Naive thymus-derived CD4-positive, alpha-beta T cell (primary cell): ENCODE measurements around the gene SLC6A18. TPM values are rescaled to one million over a fixed set of nuclear protein-coding genes. Genes with fewer than 3 reads are reported as not detected.
"Not testable (repeated sequence)": the region's sequence is repeated elsewhere in the genome, so short reads cannot be mapped to it uniquely, and the experiment has no call there.

ENCODE experiments used
- ATAC-seq: fragments of 150-1000 bp; cut with Tn5 transposase; 2 replicates; pipeline ENCODE4 v1.10.0; 2021; ENCODE audit warnings: mild to moderate bottlenecking, moderate library complexity
- CTCF ChIA-PET: fragments of 350-600 bp; sonication (Branson Sonifier 250); formaldehyde crosslinking; loops from one replicate; lab custom pipeline; 2021; ENCODE audit warnings: antibody characterized with exemption; lab: Charles Lee
- POLR2A ChIA-PET: fragments of 350-600 bp; sonication (Branson Sonifier 250); formaldehyde crosslinking; loops from one replicate; lab custom pipeline; 2021; ENCODE audit warnings: antibody characterized with exemption, inconsistent platforms; lab: Charles Lee
- DNase-seq, 9 donors: peaks; one replicate each; pipeline versions ENCODE4 v3.0.0 to v3.0.0-alpha.2; 2020 to 2022; ENCODE audit warnings: mixed read lengths in 1 of 9
- H3K27ac ChIP-seq: one replicate; pipeline ENCODE4 v1.7.0; 2013; ENCODE audit warnings: mild to moderate bottlenecking, low read depth, low read length, moderate library complexity
- H3K27me3 ChIP-seq, 2 donors: one replicate each; pipeline ENCODE4 v1.7.0; 2013; ENCODE audit warnings: low read length in 2 of 2, mild to moderate bottlenecking in 2 of 2, moderate library complexity in 2 of 2; ENCODE audit not compliant: control insufficient read depth in 2 of 2, insufficient read depth in 2 of 2
- H3K36me3 ChIP-seq, 3 experiments: 1 replicate in 2 of 3; 2 replicates in 1 of 3; pipeline ENCODE4 v1.7.0; 2013; ENCODE audit warnings: low read length in 3 of 3, mild to moderate bottlenecking in 3 of 3, moderate library complexity in 1 of 3; ENCODE audit not compliant: insufficient read depth in 3 of 3, control insufficient read depth in 2 of 3
- H3K4me1 ChIP-seq, 2 donors: one replicate each; pipeline ENCODE4 v1.7.0; 2013; ENCODE audit warnings: low read length in 2 of 2, mild to moderate bottlenecking in 2 of 2, moderate library complexity in 1 of 2; ENCODE audit not compliant: control insufficient read depth in 2 of 2, insufficient read depth in 2 of 2
- H3K4me3 ChIP-seq: 2 replicates; pipeline ENCODE4 v1.7.0; 2013; ENCODE audit warnings: mild to moderate bottlenecking, low read length
- H3K9me3 ChIP-seq, 3 experiments: 1 replicate in 2 of 3; 2 replicates in 1 of 3; pipeline ENCODE4 v1.7.0; 2013; ENCODE audit warnings: low read length in 3 of 3; ENCODE audit not compliant: control insufficient read depth in 2 of 3
- H3K27ac Mint-ChIP-seq, 9 donors: one replicate each; pipeline ENCODE4 v1.8.0; 2020 to 2022; ENCODE audit warnings: mixed read lengths in 9 of 9, mild to moderate bottlenecking in 8 of 9, moderate library complexity in 5 of 9, inconsistent platforms in 2 of 9
- H3K27me3 Mint-ChIP-seq, 5 donors: one replicate each; pipeline ENCODE4 v1.8.0; 2021 to 2022; ENCODE audit warnings: mixed read lengths in 5 of 5, mild to moderate bottlenecking in 1 of 5
- H3K36me3 Mint-ChIP-seq, 5 donors: one replicate each; pipeline ENCODE4 v1.8.0; 2020 to 2022; ENCODE audit warnings: mixed read lengths in 5 of 5, mild to moderate bottlenecking in 3 of 5, inconsistent platforms in 1 of 5
- H3K4me1 Mint-ChIP-seq, 7 donors: one replicate each; pipeline ENCODE4 v1.8.0; 2020 to 2022; ENCODE audit warnings: mixed read lengths in 7 of 7, mild to moderate bottlenecking in 3 of 7, inconsistent platforms in 1 of 7
- H3K4me3 Mint-ChIP-seq, 10 donors: one replicate each; pipeline ENCODE4 v1.8.0; 2020 to 2022; ENCODE audit warnings: mild to moderate bottlenecking in 10 of 10, mixed read lengths in 10 of 10, moderate library complexity in 6 of 10, inconsistent platforms in 2 of 10
- H3K9me3 Mint-ChIP-seq, 11 donors: one replicate each; pipeline ENCODE4 v1.8.0; 2020 to 2022; ENCODE audit warnings: mixed read lengths in 11 of 11, mild to moderate bottlenecking in 4 of 11, inconsistent platforms in 1 of 11, moderate library complexity in 1 of 11
- intact Hi-C, 2 donors: fragments of 100-400 bp; cut with micrococcal nuclease; formaldehyde crosslinking; loops; one replicate each; pipeline ENCODE4 v1.15.1; 2023
- polyA plus RNA-seq, 2 donors: library from polyadenylated mRNA; unstranded; fragments of 300-500 nt; fragmentation: Illumina TruSeq; gene quantifications; one replicate each; pipeline ENCODE4 v1.2.3, GENCODE V29; 2021
- total RNA-seq, 6 experiments: library from RNA in 5 of 6; stranded (reverse) in 5 of 6; gene quantifications; 1 replicate in 5 of 6; 2 replicates in 1 of 6; pipeline ENCODE4 v1.2.3 and lab custom pipeline; 2021 to 2026

Gene SLC6A18
- total and polyA plus RNA-seq, 7 experiments from 2014 or later = not detected

- H3K4me3 Mint-ChIP-seq, intact Hi-C loops, H3K4me1 Mint-ChIP-seq, H3K9me3 ChIP-seq, H3K27me3 ChIP-seq, H3K4me3 ChIP-seq, DNase-seq, H3K27ac Mint-ChIP-seq, ATAC-seq, H3K36me3 Mint-ChIP-seq, H3K36me3 ChIP-seq, H3K9me3 Mint-ChIP-seq, H3K27me3 Mint-ChIP-seq, H3K27ac ChIP-seq, H3K4me1 ChIP-seq: not testable (repeated sequence)
- POLR2A ChIA-PET = interaction anchor here (0.7 to 0.8 kb wide), 2 partner anchors 40 to 61 kb away, joined by 3 to 4 read pairs; no protein-coding TSS in a partner anchor
- CTCF ChIA-PET = interaction anchor here (0.6 kb wide), 1 partner anchor 591 kb away, joined by 3 read pairs; no protein-coding TSS in a partner anchor
These were observed 58.0 kb downstream of the SLC6A18 start for GRCh38 chr5:1282993-1283728.

DNA sequence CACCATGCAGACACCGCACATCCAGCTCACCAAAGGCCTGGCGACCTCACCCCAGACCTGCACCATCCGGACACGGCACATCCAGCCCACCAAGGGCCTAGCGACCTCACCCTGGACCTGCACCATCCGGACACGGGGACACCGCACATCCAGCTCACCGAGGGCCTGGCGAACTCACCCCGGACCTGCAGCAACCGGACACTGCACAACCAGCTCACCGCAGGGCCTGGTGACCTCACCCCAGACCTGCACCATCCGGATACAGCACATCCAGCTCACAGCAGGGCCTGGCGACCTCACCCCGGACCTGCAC, 58.5 kb downstream of the SLC6A18 start:
- H3K36me3 Mint-ChIP-seq = peaks cover 4 to 12% (median 9%) of the 10 kb centered on the region in 5 donors
- DNase-seq, H3K4me3 Mint-ChIP-seq, H3K27ac Mint-ChIP-seq, H3K4me1 Mint-ChIP-seq, H3K27me3 Mint-ChIP-seq, H3K4me3 ChIP-seq, ATAC-seq, intact Hi-C loops, H3K9me3 ChIP-seq, H3K9me3 Mint-ChIP-seq, H3K4me1 ChIP-seq, H3K27me3 ChIP-seq, H3K27ac ChIP-seq, H3K36me3 ChIP-seq: not testable (repeated sequence)
- ChIA-PET POLR2A (interaction anchor here (0.8 kb wide), 1 partner anchor 61 kb away, joined by 4 read pairs; no protein-coding TSS in a partner anchor), CTCF (interaction anchor here (0.6 kb wide), 1 partner anchor 592 kb away, joined by 3 read pairs; no protein-coding TSS in a partner anchor)

DNA sequence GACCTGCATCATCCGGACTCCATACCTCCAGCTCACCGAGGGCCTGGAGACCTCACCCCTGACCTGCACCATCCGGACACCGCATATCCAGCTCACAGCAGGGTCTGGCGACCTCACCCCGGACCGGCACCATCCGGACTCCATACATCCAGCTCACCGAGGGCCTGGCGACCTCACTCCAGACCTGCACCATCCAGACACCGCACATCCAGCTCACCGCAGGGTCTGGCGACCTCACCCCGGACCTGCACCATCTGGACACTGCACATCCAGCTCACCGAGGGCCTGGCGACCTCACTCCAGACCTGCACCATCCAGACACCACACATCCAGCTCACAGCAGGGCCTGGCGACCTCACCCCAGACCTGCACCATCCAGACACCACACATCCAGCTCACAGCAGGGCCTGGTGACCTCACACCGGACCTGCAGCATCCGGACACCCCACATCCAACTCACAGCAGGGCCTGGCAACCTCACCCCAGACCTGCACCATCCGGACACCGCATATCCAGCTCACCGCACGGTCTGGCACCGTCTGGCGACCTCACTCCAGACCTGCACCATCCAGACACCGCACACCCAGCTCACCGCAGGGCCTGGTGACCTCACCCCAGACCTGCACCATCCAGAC, 59.3 kb downstream of the SLC6A18 start:
- H3K36me3 ChIP-seq, H3K4me1 ChIP-seq, H3K27me3 Mint-ChIP-seq, H3K27ac Mint-ChIP-seq, H3K27me3 ChIP-seq, H3K4me3 Mint-ChIP-seq, intact Hi-C loops, DNase-seq, ATAC-seq, H3K9me3 ChIP-seq, CTCF ChIA-PET, H3K27ac ChIP-seq, H3K4me3 ChIP-seq, H3K4me1 Mint-ChIP-seq, H3K9me3 Mint-ChIP-seq: not testable (repeated sequence)
- POLR2A ChIA-PET = interaction anchor here (0.6 to 0.8 kb wide), 3 partner anchors 31 to 275 kb away, joined by 3 to 4 read pairs (median 4); no protein-coding TSS in a partner anchor
- H3K36me3 Mint-ChIP-seq = peaks cover 4 to 13% (median 9%) of the 10 kb centered on the region in 5 donors

GRCh38 chr5:1285141-1285540, 60.0 kb downstream of the SLC6A18 start:
- Histone ChIP-seq H3K27me3 (no peaks in the 10 kb centered on the region), H3K4me3 (no peak overlapping the region), H3K27ac (no peak overlapping the region), H3K9me3 (no peaks in the 10 kb centered on the region), H3K4me1 (no peaks in the 10 kb centered on the region), H3K36me3 (no peaks in the 10 kb centered on the region)
- Mint-ChIP-seq H3K4me3 (no peak overlapping the region), H3K27me3 (peaks cover 0 to 9% (median 0%) of the 10 kb centered on the region in 5 donors), H3K9me3 (peaks cover 1 to 8% (median 4%) of the 10 kb centered on the region in 11 donors), H3K4me1 (peaks cover 0 to 9% (median 0%) of the 10 kb centered on the region in 7 donors), H3K36me3 (peaks cover 4 to 13% (median 9%) of the 10 kb centered on the region in 5 donors), H3K27ac (no peak overlapping the region)
- ChIA-PET CTCF (no interaction called here), POLR2A (interaction anchor here (0.6 kb wide), 2 partner anchors 31 to 276 kb away, joined by 3 to 4 read pairs; no protein-coding TSS in a partner anchor)
- intact Hi-C loops = no loop called here
- DNase-seq = no peak
- no peak for ATAC-seq

DNA sequence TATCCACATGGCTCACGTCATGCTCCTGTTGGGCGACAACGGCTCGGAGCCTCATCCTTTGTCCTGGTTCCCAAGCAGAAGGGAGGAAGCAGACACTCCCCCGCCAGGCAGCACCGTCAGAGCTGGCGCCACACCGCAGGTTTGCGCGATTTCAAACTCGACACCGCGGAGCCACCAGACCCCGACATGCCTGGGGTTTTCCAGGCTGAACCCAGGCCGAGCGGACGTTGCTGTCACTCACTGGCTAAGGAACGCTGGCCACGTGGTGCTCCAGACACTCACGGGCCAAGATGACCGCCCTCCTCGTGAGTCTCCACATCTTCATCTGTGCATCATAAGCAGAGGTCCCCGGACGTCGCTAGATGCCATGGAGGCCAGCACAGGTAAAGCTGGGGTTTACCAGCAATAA, 60.7 kb downstream of the SLC6A18 start:
- intact Hi-C loops = no loop called here
- Mint-ChIP-seq H3K4me3 (no peak overlapping the region), H3K9me3 (peaks cover 1 to 8% (median 4%) of the 10 kb centered on the region in 11 donors), H3K4me1 (peaks cover 0 to 9% (median 0%) of the 10 kb centered on the region in 7 donors), H3K36me3 (peaks cover 4 to 13% (median 9%) of the 10 kb centered on the region in 5 donors), H3K27ac (no peak overlapping the region), H3K27me3 (peaks cover 0 to 9% (median 0%) of the 10 kb centered on the region in 5 donors)
- Histone ChIP-seq H3K27me3 (no peaks in the 10 kb centered on the region), H3K4me3 (no peak overlapping the region), H3K9me3 (no peaks in the 10 kb centered on the region), H3K4me1 (no peaks in the 10 kb centered on the region), H3K36me3 (no peaks in the 10 kb centered on the region), H3K27ac (no peak overlapping the region)
- DNase-seq (peak in 1 of 9 donors; percentile 8), ATAC-seq (no peak)
- CTCF ChIA-PET = no interaction called here
- POLR2A ChIA-PET = no interaction called here

GRCh38 chr5:1288439-1289335, 63.5 kb downstream of the SLC6A18 start:
- Histone ChIP-seq H3K4me3 (no peak overlapping the region), H3K27ac (no peak overlapping the region), H3K36me3 (no peaks in the 10 kb centered on the region), H3K27me3 (no peaks in the 10 kb centered on the region), H3K9me3 (no peaks in the 10 kb centered on the region), H3K4me1 (peaks cover 0 to 2% of the 10 kb centered on the region in 2 donors)
- peaks cover 0 to 9% (median 0%) of the 10 kb centered on the region in 5 donors for H3K27me3 Mint-ChIP-seq
- H3K4me3 Mint-ChIP-seq = peak overlapping the region in 2 of 10 donors; percentile 3 to 20
- H3K4me1 Mint-ChIP-seq = peaks cover 0 to 9% (median 2%) of the 10 kb centered on the region in 7 donors
- ChIA-PET CTCF (interaction anchor here (0.6 kb wide), 1 partner anchor 503 kb away, joined by 4 read pairs; no protein-coding TSS in a partner anchor), POLR2A (no interaction called here)
- H3K9me3 Mint-ChIP-seq = peaks cover 1 to 8% (median 4%) of the 10 kb centered on the region in 11 donors
- DNase-seq = no peak
- intact Hi-C loops = no loop called here
- peak overlapping the region in 1 of 9 donors; percentile 57 for H3K27ac Mint-ChIP-seq
- H3K36me3 Mint-ChIP-seq = peaks cover 4 to 13% (median 9%) of the 10 kb centered on the region in 5 donors
- no peak for ATAC-seq
